Stomach (tissue), 9 donors: ENCODE data around the gene PRSS8. TPM values are rescaled to one million over a fixed set of nuclear protein-coding genes. Genes with fewer than 3 reads are reported as not detected.

ENCODE experiments used
- DNase-seq, 2 donors: peaks; one replicate each; pipeline versions ENCODE4 v3.0.0 to v3.0.0-alpha.2; 2013 to 2019
- H3K27ac ChIP-seq, 5 donors: fragments of 200-600 bp in 4 of 5; sonication (generic) in 4 of 5; one replicate each; pipeline ENCODE4 v1.5.1; 2013 to 2019; ENCODE audit warnings: mild to moderate bottlenecking in 1 of 5, moderate library complexity in 1 of 5
- H3K27me3 ChIP-seq, 3 donors: fragments of 200-600 bp; sonication (generic); one replicate each; pipeline ENCODE4 v1.5.1; 2017 to 2019; ENCODE audit warnings: mixed run types in 1 of 3
- H3K36me3 ChIP-seq, 4 donors: fragments of 200-600 bp; sonication (generic); 1 replicate in 3 of 4; 2 replicates in 1 of 4; pipeline ENCODE4 v1.5.1; 2016 to 2019
- H3K4me1 ChIP-seq, 4 donors: fragments of 200-600 bp; sonication (generic); one replicate each; pipeline ENCODE4 v1.5.1; 2016 to 2019
- H3K4me3 ChIP-seq, 4 donors: fragments of 200-600 bp; sonication (generic) in 3 of 4; one replicate each; pipeline ENCODE4 v1.5.1; 2016 to 2019; ENCODE audit warnings: mild to moderate bottlenecking in 1 of 4
- H3K9me3 ChIP-seq, 4 donors: fragments of 200-600 bp; sonication (generic); one replicate each; pipeline ENCODE4 v1.5.1; 2016 to 2019
- EP300 ChIP-seq: sonication (generic); formaldehyde crosslinking; IDR thresholded peaks from one replicate; pipeline ENCODE4 v1.6.1; 2017; ENCODE audit warnings: antibody characterized with exemption
- POLR2A ChIP-seq, 4 donors: fragments of 450-650 bp; IDR thresholded peaks; one replicate each; pipeline ENCODE4 v1.6.1; 2016; ENCODE audit warnings: antibody characterized with exemption in 4 of 4, control low read depth in 2 of 4, mild to moderate bottlenecking in 1 of 4, moderate library complexity in 1 of 4
- POLR2AphosphoS5 ChIP-seq, 3 donors: sonication (generic); formaldehyde crosslinking; IDR thresholded peaks; one replicate each; pipeline ENCODE4 v1.6.1; 2016; ENCODE audit warnings: antibody characterized with exemption in 3 of 3
- WGBS, 5 donors: extraction: QIAGEN DNeasy Blood & Tissue Kit in 3 of 5; methylation state at CpG; one replicate each; pipeline versions ENCODE4 v1.1.5 to v1.1.7; 2013 to 2018; 5-methylcytosine and 5-hydroxymethylcytosine counted together
- intact Hi-C: fragments of 100-400 bp; cut with DNase I; formaldehyde crosslinking; loops from one replicate; pipeline ENCODE4 v1.15.1; 2023; ENCODE audit warnings: low total_unique reads
- polyA plus RNA-seq, 3 donors: library from polyadenylated mRNA; stranded (reverse); fragments of 200-250 nt; gene quantifications; one replicate each; pipeline ENCODE4 v1.2.3, GENCODE V29; 2013
- total RNA-seq, 5 donors: library from RNA; depleted of rRNA; stranded (reverse); fragments of >200 nt; gene quantifications; one replicate each; pipeline versions ENCODE4 v1.1.0 to v1.2.3, GENCODE V29; 2014 to 2016
- TF ChIP-seq, protein P1 (sequence below), 7 experiments: fragments of 450-650 bp in 4 of 7; fragments of 200-600 bp in 3 of 7; sonication (generic) in 3 of 7; IDR thresholded peaks; one replicate each; pipeline ENCODE4 v1.5.1; 2016 to 2019; ENCODE audit warnings: antibody characterized with exemption in 7 of 7, control low read depth in 2 of 7, mild to moderate bottlenecking in 1 of 7
- donor health status: healthy with polysubstance abuse.
- donor health status: Bipolar disorder and iron deficiency.
- donor health status: healthy.

Gene PRSS8
- total and polyA plus RNA-seq, 8 donors: 5.8 to 176 (median 93.0) TPM

DNA sequence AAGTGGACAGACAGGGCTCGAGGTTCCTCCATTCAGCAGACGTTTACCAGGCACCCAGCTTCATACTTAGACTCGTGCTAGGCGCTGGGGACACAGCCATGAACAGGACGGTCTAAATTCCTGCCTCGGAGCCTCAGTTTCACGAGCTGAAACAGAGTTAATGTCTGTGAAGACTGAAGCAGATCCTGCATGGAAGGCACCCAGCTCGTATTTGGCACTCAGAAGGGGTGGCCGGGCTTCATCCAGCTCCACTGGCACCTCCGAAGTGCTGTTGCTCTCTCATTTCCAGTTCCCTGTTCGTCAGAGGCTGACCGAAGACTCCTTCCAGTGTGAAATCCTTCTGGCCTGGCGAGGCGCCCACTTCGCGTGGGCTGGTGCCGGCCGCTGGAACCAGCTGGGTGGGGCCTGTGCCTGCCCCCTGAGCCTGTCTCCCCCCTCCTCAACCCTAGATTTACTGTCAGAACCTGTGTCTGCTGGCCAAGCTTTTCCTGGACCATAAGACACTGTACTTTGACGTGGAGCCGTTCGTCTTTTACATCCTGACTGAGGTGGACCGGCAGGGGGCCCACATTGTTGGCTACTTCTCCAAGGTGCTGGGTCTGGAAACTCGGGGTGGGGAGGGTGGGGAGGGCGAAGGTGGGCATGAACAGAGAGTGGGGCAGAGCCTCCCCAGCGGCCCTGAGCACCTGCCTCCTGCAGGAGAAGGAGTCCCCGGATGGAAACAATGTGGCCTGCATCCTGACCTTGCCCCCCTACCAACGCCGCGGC, 5.8 kb downstream of the PRSS8 start:
- TF ChIP-seq, protein P1, sequence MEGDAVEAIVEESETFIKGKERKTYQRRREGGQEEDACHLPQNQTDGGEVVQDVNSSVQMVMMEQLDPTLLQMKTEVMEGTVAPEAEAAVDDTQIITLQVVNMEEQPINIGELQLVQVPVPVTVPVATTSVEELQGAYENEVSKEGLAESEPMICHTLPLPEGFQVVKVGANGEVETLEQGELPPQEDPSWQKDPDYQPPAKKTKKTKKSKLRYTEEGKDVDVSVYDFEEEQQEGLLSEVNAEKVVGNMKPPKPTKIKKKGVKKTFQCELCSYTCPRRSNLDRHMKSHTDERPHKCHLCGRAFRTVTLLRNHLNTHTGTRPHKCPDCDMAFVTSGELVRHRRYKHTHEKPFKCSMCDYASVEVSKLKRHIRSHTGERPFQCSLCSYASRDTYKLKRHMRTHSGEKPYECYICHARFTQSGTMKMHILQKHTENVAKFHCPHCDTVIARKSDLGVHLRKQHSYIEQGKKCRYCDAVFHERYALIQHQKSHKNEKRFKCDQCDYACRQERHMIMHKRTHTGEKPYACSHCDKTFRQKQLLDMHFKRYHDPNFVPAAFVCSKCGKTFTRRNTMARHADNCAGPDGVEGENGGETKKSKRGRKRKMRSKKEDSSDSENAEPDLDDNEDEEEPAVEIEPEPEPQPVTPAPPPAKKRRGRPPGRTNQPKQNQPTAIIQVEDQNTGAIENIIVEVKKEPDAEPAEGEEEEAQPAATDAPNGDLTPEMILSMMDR (IDR thresholded peaks at IDR 0.05): no peak
- TF ChIP-seq EP300 (no peak), POLR2A (IDR thresholded peaks at IDR 0.05) (no peak), POLR2AphosphoS5 (IDR thresholded peaks at IDR 0.05) (no peak)
- Histone ChIP-seq H3K27ac (peak overlapping the region; percentile 88 to 97 (median 91)), H3K27me3 (no peaks in the 10 kb centered on the region), H3K36me3 (peaks cover 36 to 88% (median 71%) of the 10 kb centered on the region in 4 donors), H3K4me1 (peaks cover 57 to 82% (median 71%) of the 10 kb centered on the region in 4 donors), H3K9me3 (no peaks in the 10 kb centered on the region), H3K4me3 (no peak overlapping the region)
- no peak for DNase-seq
- intact Hi-C loops: no loop called here
- WGBS, 5 donors: 25 to 49% (median 36%) methylated on average over 19 to 29 of the region's 29 CpGs

- peak overlapping the region; percentile 88 to 97 (median 91) for H3K27ac ChIP-seq
- TF ChIP-seq, protein P1 (IDR thresholded peaks at IDR 0.05): no peak
- TF ChIP-seq EP300 (no peak), POLR2AphosphoS5 (IDR thresholded peaks at IDR 0.05) (peak in 2 of 3 donors; percentile 83 to 91), POLR2A (IDR thresholded peaks at IDR 0.05) (peak in 1 of 4 donors; percentile 50)
- H3K9me3 ChIP-seq: no peaks in the 10 kb centered on the region
- H3K36me3 ChIP-seq: peaks cover 36 to 95% (median 77%) of the 10 kb centered on the region in 4 donors
- WGBS, 5 donors: 29 to 48% (median 41%) methylated on average over 11 to 14 of the region's 14 CpGs
- DNase-seq: peak; percentile 76 to 82
- H3K4me3 ChIP-seq: no peak overlapping the region
- H3K4me1 ChIP-seq: peaks cover 55 to 78% (median 68%) of the 10 kb centered on the region in 4 donors
- H3K27me3 ChIP-seq: no peaks in the 10 kb centered on the region
- intact Hi-C loops: no loop called here
These were observed 6.6 kb downstream of the PRSS8 start for GRCh38 chr16:31128711-31129567.

- Histone ChIP-seq H3K9me3 (no peaks in the 10 kb centered on the region), H3K27me3 (no peaks in the 10 kb centered on the region), H3K36me3 (peaks cover 49 to 98% (median 84%) of the 10 kb centered on the region in 4 donors), H3K27ac (peak overlapping the region; percentile 88 to 97 (median 91)), H3K4me1 (peaks cover 48 to 61% (median 53%) of the 10 kb centered on the region in 4 donors), H3K4me3 (no peak overlapping the region)
- intact Hi-C loops: no loop called here
- DNase-seq: peak in 1 of 2 donors; percentile 2
- TF ChIP-seq POLR2A (IDR thresholded peaks at IDR 0.05) (no peak), EP300 (no peak), POLR2AphosphoS5 (IDR thresholded peaks at IDR 0.05) (no peak)
- TF ChIP-seq, protein P1 (IDR thresholded peaks at IDR 0.05): no peak
- WGBS, 5 donors: 40 to 74% (median 70%) methylated on average over 13 of the region's 13 CpGs
These were observed 8.3 kb downstream of the PRSS8 start for GRCh38 chr16:31127182-31127581.

- peaks cover 46 to 98% (median 84%) of the 10 kb centered on the region in 4 donors for H3K36me3 ChIP-seq
- no peak for TF ChIP-seq POLR2A (IDR thresholded peaks at IDR 0.05)
- TF ChIP-seq EP300: no peak
- TF ChIP-seq, protein P1 (IDR thresholded peaks at IDR 0.05): no peak
- no peak for TF ChIP-seq POLR2AphosphoS5 (IDR thresholded peaks at IDR 0.05)
- DNase-seq: no peak
- H3K4me1 ChIP-seq: peaks cover 40 to 48% (median 42%) of the 10 kb centered on the region in 4 donors
- peak overlapping the region in 4 of 5 donors; percentile 6 to 97 (median 89) for H3K27ac ChIP-seq
- 80 to 92% (median 90%) methylated on average over 3 of the region's 3 CpGs for WGBS, 5 donors
- no peaks in the 10 kb centered on the region for H3K9me3 ChIP-seq
- intact Hi-C loops: no loop called here
- no peak overlapping the region for H3K4me3 ChIP-seq
- H3K27me3 ChIP-seq: no peaks in the 10 kb centered on the region
These were observed 9.7 kb downstream of the PRSS8 start for GRCh38 chr16:31125844-31126243.
